GM19324 (cell line): ENCODE data around the gene ANKRD44.
"Not testable (repeated sequence)": the region's sequence is repeated elsewhere in the genome, so short reads cannot be mapped to it uniquely, and the experiment has no call there.

Source experiments
- ATAC-seq: cut with Tn5 transposase; IDR thresholded peaks from one replicate; pipeline ENCODE4 v1.9.1; 2021; ENCODE audit warnings: mild to moderate bottlenecking, moderate library complexity; ENCODE audit not compliant: unreplicated experiment, low FRiP score

The ANKRD44 gene

GRCh38 chr2:197242719-197243118 is 67.9 kb downstream of the ANKRD44 start:
- ATAC-seq, result no peak

GRCh38 chr2:197241596-197241995 is 69.0 kb downstream of the ANKRD44 start:
- no peak for ATAC-seq

GRCh38 chr2:197241153-197241552 is 69.4 kb downstream of the ANKRD44 start:
- no peak for ATAC-seq

GRCh38 chr2:197240421-197241041 is 70.0 kb downstream of the ANKRD44 start:
- ATAC-seq, result no peak

GRCh38 chr2:197240018-197240417 is 70.6 kb downstream of the ANKRD44 start:
- not testable (repeated sequence) for ATAC-seq

GRCh38 chr2:197239434-197239833 is 71.1 kb downstream of the ANKRD44 start:
- peak; percentile 55 for ATAC-seq

GRCh38 chr2:197238043-197238365 is 72.6 kb downstream of the ANKRD44 start:
- no peak for ATAC-seq

GRCh38 chr2:197237291-197238042 is 73.1 kb downstream of the ANKRD44 start:
- no peak for ATAC-seq

GRCh38 chr2:197236816-197237215 is 73.8 kb downstream of the ANKRD44 start:
- ATAC-seq, result no peak

GRCh38 chr2:197236159-197236558 is 74.4 kb downstream of the ANKRD44 start:
- no peak for ATAC-seq

- no peak for ATAC-seq
Observed at GRCh38 chr2:197235711-197236110, 74.9 kb downstream of the ANKRD44 start.

- ATAC-seq, result no peak
Observed at GRCh38 chr2:197234671-197235191, 75.8 kb downstream of the ANKRD44 start.

- no peak for ATAC-seq
Observed at GRCh38 chr2:197233473-197233872, 77.1 kb downstream of the ANKRD44 start.

- ATAC-seq, result no peak
Observed at GRCh38 chr2:197232010-197232409, 78.6 kb downstream of the ANKRD44 start.

GRCh38 chr2:197229509-197230443 is 80.8 kb downstream of the ANKRD44 start:
- no peak for ATAC-seq

- ATAC-seq, result no peak
Observed at GRCh38 chr2:197223451-197223850, 87.1 kb downstream of the ANKRD44 start.

GRCh38 chr2:197219636-197220035 is 90.9 kb downstream of the ANKRD44 start:
- ATAC-seq, result no peak

GRCh38 chr2:197217541-197217940 is 93.0 kb downstream of the ANKRD44 start:
- ATAC-seq, result no peak

GRCh38 chr2:197216361-197216979 is 94.1 kb downstream of the ANKRD44 start:
- peak; percentile 61 for ATAC-seq

- ATAC-seq, result no peak
Observed at GRCh38 chr2:197215748-197216360, 94.7 kb downstream of the ANKRD44 start.
